Peyer's patch (tissue), 4 donors: ENCODE data around the gene PRICKLE3. TPM values are rescaled to one million over a fixed set of nuclear protein-coding genes. Genes with fewer than 3 reads are reported as not detected.

Experiments
- DNase-seq, 3 donors: peaks; one replicate each; pipeline ENCODE4 v3.0.0-alpha.2; 2017 to 2019
- H3K27ac ChIP-seq, 4 donors: fragments of 200-600 bp; sonication (generic); one replicate each; pipeline ENCODE4 v1.5.1; 2016 to 2019
- H3K27me3 ChIP-seq, 2 donors: fragments of 200-600 bp; sonication (generic); one replicate each; pipeline ENCODE4 v1.5.1; 2019
- H3K36me3 ChIP-seq, 3 donors: fragments of 200-600 bp; sonication (generic); one replicate each; pipeline ENCODE4 v1.5.1; 2016 to 2019
- H3K4me1 ChIP-seq, 4 donors: fragments of 200-600 bp; sonication (generic); one replicate each; pipeline ENCODE4 v1.5.1; 2016 to 2019
- H3K4me3 ChIP-seq, 4 donors: fragments of 200-600 bp; sonication (generic); 1 replicate in 3 of 4; 2 replicates in 1 of 4; pipeline ENCODE4 v1.5.1; 2016 to 2019; ENCODE audit warnings: mild to moderate bottlenecking in 1 of 4
- H3K9me3 ChIP-seq, 4 donors: fragments of 200-600 bp; sonication (generic); one replicate each; pipeline ENCODE4 v1.5.1; 2016 to 2019; ENCODE audit warnings: mild to moderate bottlenecking in 1 of 4
- CTCF ChIP-seq, 6 experiments: fragments of 450-650 bp in 4 of 6; fragments of 200-600 bp in 2 of 6; sonication (generic) in 1 of 6; IDR thresholded peaks; one replicate each; pipeline ENCODE4 v1.5.1; 2017 to 2019; ENCODE audit warnings: antibody characterized with exemption in 6 of 6, mild to moderate bottlenecking in 3 of 6, moderate library complexity in 1 of 6
- POLR2A ChIP-seq, 2 donors: fragments of 450-650 bp; IDR thresholded peaks; one replicate each; pipeline ENCODE4 v1.5.1; 2017; ENCODE audit warnings: antibody characterized with exemption in 2 of 2, mild to moderate bottlenecking in 2 of 2, moderate library complexity in 2 of 2
- total RNA-seq, 4 donors: library from RNA; depleted of rRNA; stranded (reverse); fragments of >200 nt; gene quantifications; one replicate each; pipeline ENCODE4 v1.1.0, GENCODE V29; 2016

PRICKLE3 gene
- total RNA-seq, 4 donors from 2014 or later: 22.5 to 47.0 (median 26.8) TPM

GRCh38 chrX:49230500-49231232 lies 44.5 kb upstream of the PRICKLE3 start:
- H3K36me3 ChIP-seq: no peaks in the 10 kb centered on the region
- no peaks in the 10 kb centered on the region for H3K4me1 ChIP-seq
- no peaks in the 10 kb centered on the region for H3K9me3 ChIP-seq
- H3K27ac ChIP-seq: peak overlapping the region; percentile 35 to 68 (median 52)
- peak overlapping the region; percentile 35 to 49 (median 39) for H3K4me3 ChIP-seq
- peak; percentile 75 to 88 (median 80) for DNase-seq
- peak in 1 of 6 experiments; percentile 10 for TF ChIP-seq CTCF (IDR thresholded peaks at IDR 0.05)
- no peak for TF ChIP-seq POLR2A (IDR thresholded peaks at IDR 0.05)
- no peaks in the 10 kb centered on the region for H3K27me3 ChIP-seq

GRCh38 chrX:49228185-49228584 lies 42.0 kb upstream of the PRICKLE3 start:
- no peaks in the 10 kb centered on the region for H3K4me1 ChIP-seq
- H3K27ac ChIP-seq: no peak overlapping the region
- H3K9me3 ChIP-seq: no peaks in the 10 kb centered on the region
- H3K36me3 ChIP-seq: no peaks in the 10 kb centered on the region
- no peak for DNase-seq
- TF ChIP-seq CTCF (IDR thresholded peaks at IDR 0.05) (no peak), POLR2A (IDR thresholded peaks at IDR 0.05) (no peak)
- no peaks in the 10 kb centered on the region for H3K27me3 ChIP-seq
- no peak overlapping the region for H3K4me3 ChIP-seq

- Histone ChIP-seq H3K4me1 (no peaks in the 10 kb centered on the region), H3K27me3 (no peaks in the 10 kb centered on the region), H3K9me3 (no peaks in the 10 kb centered on the region), H3K4me3 (no peak overlapping the region), H3K27ac (no peak overlapping the region), H3K36me3 (no peaks in the 10 kb centered on the region)
- TF ChIP-seq CTCF (IDR thresholded peaks at IDR 0.05): no peak
- TF ChIP-seq POLR2A (IDR thresholded peaks at IDR 0.05): no peak
- DNase-seq: no peak
Observed at GRCh38 chrX:49227726-49228125, 41.6 kb upstream of the PRICKLE3 start.

GRCh38 chrX:49226946-49227345 lies 40.8 kb upstream of the PRICKLE3 start:
- H3K36me3 ChIP-seq: no peaks in the 10 kb centered on the region
- no peak for DNase-seq
- TF ChIP-seq CTCF (IDR thresholded peaks at IDR 0.05) (no peak), POLR2A (IDR thresholded peaks at IDR 0.05) (no peak)
- H3K27ac ChIP-seq: no peak overlapping the region
- no peaks in the 10 kb centered on the region for H3K27me3 ChIP-seq
- no peaks in the 10 kb centered on the region for H3K4me1 ChIP-seq
- no peak overlapping the region for H3K4me3 ChIP-seq
- H3K9me3 ChIP-seq: no peaks in the 10 kb centered on the region

GRCh38 chrX:49225858-49226257 lies 39.7 kb upstream of the PRICKLE3 start:
- no peak for DNase-seq
- no peak overlapping the region for H3K4me3 ChIP-seq
- H3K36me3 ChIP-seq: no peaks in the 10 kb centered on the region

More at GRCh38 chrX:49225858-49226257, 39.7 kb upstream of the PRICKLE3 start:
- H3K9me3 ChIP-seq: no peaks in the 10 kb centered on the region
- TF ChIP-seq CTCF (IDR thresholded peaks at IDR 0.05) (no peak), POLR2A (IDR thresholded peaks at IDR 0.05) (no peak)
- H3K4me1 ChIP-seq: no peaks in the 10 kb centered on the region
- no peaks in the 10 kb centered on the region for H3K27me3 ChIP-seq
- no peak overlapping the region for H3K27ac ChIP-seq
